SK-N-SH treated with all-trans-retinoic acid at 6 μM for 48 hours (cell line): ENCODE data around the gene COX11.

Experiments used
- ATAC-seq: fragments of 200-7000 bp; cut with Tn5 transposase; 3 replicates; pipeline ENCODE4 v1.9.1; 2020; ENCODE audit warnings: mild to moderate bottlenecking, moderate library complexity
- ARNTL ChIP-seq: fragments of 450-650 bp; formaldehyde crosslinking; IDR thresholded peaks from 2 replicates; pipeline ENCODE4 v1.5.0; 2020; ENCODE audit warnings: low read depth, mild to moderate bottlenecking, moderate library complexity, borderline replicate concordance
- BACH2 ChIP-seq: fragments of 250-450 bp; sonication (Bioruptor Pico); IDR thresholded peaks from 2 replicates; pipeline ENCODE4 v1.9.0; 2021; ENCODE audit warnings: mild to moderate bottlenecking, borderline replicate concordance
- ESRRG ChIP-seq: fragments of 250-450 bp; sonication (Bioruptor Pico); IDR thresholded peaks from 2 replicates; pipeline ENCODE4 v1.6.1; 2021; ENCODE audit warnings: mild to moderate bottlenecking
- ISL1 ChIP-seq: fragments of 250-450 bp; sonication (Bioruptor Pico); IDR thresholded peaks from 2 replicates; pipeline ENCODE4 v2.1.2; 2022; ENCODE audit warnings: mild to moderate bottlenecking, moderate library complexity
- PPARA ChIP-seq: fragments of 250-450 bp; sonication (Bioruptor Pico); IDR thresholded peaks from 2 replicates; pipeline ENCODE4 v1.5.0; 2020; ENCODE audit warnings: mild to moderate bottlenecking, borderline replicate concordance
- SNAI2 ChIP-seq: fragments of 250-450 bp; sonication (Bioruptor Pico); IDR thresholded peaks from 2 replicates; pipeline ENCODE4 v1.5.0; 2020; ENCODE audit warnings: mild to moderate bottlenecking, moderate library complexity
- TCF4 ChIP-seq: fragments of 250-450 bp; sonication (Bioruptor Pico); IDR thresholded peaks from 2 replicates; pipeline ENCODE4 v1.8.0; 2021; ENCODE audit warnings: mild to moderate bottlenecking, moderate library complexity, borderline replicate concordance
- TOX ChIP-seq: fragments of 250-450 bp; sonication (Bioruptor Pico); IDR thresholded peaks from 2 replicates; pipeline ENCODE4 v1.8.0; 2021; ENCODE audit warnings: mild to moderate bottlenecking, moderate library complexity, borderline replicate concordance
- ZC3H10 ChIP-seq: fragments of 250-450 bp; sonication (Bioruptor Pico); IDR thresholded peaks from 2 replicates; pipeline ENCODE4 v1.5.1; 2021; ENCODE audit warnings: mild to moderate bottlenecking, moderate library complexity
- ZFP3 ChIP-seq: fragments of 250-450 bp; sonication (Bioruptor Pico); IDR thresholded peaks from 2 replicates; pipeline ENCODE4 v1.5.0; 2020; ENCODE audit warnings: mild to moderate bottlenecking, moderate library complexity
- ZFP30 ChIP-seq: fragments of 450-650 bp; formaldehyde crosslinking; IDR thresholded peaks from 2 replicates; pipeline ENCODE4 v1.5.0; 2022; ENCODE audit warnings: mild to moderate bottlenecking, moderate library complexity
- ZNF565 ChIP-seq: fragments of 450-650 bp; formaldehyde crosslinking; conservative IDR thresholded peaks from 2 replicates; pipeline ENCODE4 v1.5.0; 2020; ENCODE audit warnings: low read depth, mild to moderate bottlenecking, moderate library complexity
- ZNF70 ChIP-seq: fragments of 450-650 bp; formaldehyde crosslinking; IDR thresholded peaks from 2 replicates; pipeline ENCODE4 v1.5.0; 2020; ENCODE audit warnings: mild to moderate bottlenecking, moderate library complexity
- ZNF8 ChIP-seq: fragments of 450-650 bp; formaldehyde crosslinking; IDR thresholded peaks from 2 replicates; pipeline ENCODE4 v1.5.0; 2020; ENCODE audit warnings: mild to moderate bottlenecking, moderate library complexity
- TF ChIP-seq, protein P1 (sequence below): fragments of 250-450 bp; sonication (Bioruptor Pico); IDR thresholded peaks from 2 replicates; pipeline ENCODE4 v1.8.0; 2021; ENCODE audit warnings: low read depth, mild to moderate bottlenecking, moderate library complexity, borderline replicate concordance
- TF ChIP-seq, protein P2 (sequence below): fragments of 250-450 bp; sonication (Bioruptor Pico); IDR thresholded peaks from 2 replicates; pipeline ENCODE4 v1.8.0; 2020; ENCODE audit warnings: mild to moderate bottlenecking, moderate library complexity, borderline replicate concordance
- TF ChIP-seq, protein P3 (sequence below): fragments of 250-450 bp; sonication (Bioruptor Pico); IDR thresholded peaks from 2 replicates; pipeline ENCODE4 v1.5.1; 2020; ENCODE audit warnings: low read depth, mild to moderate bottlenecking, moderate library complexity
- TF ChIP-seq, protein P4 (sequence below): fragments of 250-450 bp; sonication (Bioruptor Pico); IDR thresholded peaks from 2 replicates; pipeline ENCODE4 v1.5.1; 2021; ENCODE audit warnings: mild to moderate bottlenecking, moderate library complexity

COX11 gene

DNA sequence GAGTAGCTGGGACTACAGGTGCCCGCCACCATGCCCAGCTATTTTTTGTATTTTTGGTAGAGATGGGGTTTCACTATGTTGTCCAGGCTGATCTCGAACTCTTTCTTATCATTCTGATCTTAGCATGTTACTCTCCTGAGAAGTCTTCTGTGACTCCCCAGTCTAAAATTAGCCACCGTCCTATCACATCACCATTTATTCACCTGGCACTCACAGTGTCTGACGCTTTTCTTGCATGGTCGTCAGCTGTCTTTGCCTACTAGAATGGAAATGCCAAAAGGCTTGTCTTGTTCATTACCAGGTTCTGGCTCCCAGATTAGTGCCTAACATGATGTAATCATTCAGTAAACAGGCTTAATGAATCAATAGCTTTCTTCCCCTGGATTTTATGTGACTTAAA, 44.0 kb downstream of the COX11 start (continued):
- TF ChIP-seq, protein P1, sequence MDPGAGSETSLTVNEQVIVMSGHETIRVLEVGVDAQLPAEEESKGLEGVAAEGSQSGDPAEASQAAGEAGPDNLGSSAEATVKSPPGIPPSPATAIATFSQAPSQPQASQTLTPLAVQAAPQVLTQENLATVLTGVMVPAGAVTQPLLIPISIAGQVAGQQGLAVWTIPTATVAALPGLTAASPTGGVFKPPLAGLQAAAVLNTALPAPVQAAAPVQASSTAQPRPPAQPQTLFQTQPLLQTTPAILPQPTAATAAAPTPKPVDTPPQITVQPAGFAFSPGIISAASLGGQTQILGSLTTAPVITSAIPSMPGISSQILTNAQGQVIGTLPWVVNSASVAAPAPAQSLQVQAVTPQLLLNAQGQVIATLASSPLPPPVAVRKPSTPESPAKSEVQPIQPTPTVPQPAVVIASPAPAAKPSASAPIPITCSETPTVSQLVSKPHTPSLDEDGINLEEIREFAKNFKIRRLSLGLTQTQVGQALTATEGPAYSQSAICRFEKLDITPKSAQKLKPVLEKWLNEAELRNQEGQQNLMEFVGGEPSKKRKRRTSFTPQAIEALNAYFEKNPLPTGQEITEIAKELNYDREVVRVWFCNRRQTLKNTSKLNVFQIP (CRISPR knock-in tag) = no peak
- TF ChIP-seq TOX = no peak

DNA sequence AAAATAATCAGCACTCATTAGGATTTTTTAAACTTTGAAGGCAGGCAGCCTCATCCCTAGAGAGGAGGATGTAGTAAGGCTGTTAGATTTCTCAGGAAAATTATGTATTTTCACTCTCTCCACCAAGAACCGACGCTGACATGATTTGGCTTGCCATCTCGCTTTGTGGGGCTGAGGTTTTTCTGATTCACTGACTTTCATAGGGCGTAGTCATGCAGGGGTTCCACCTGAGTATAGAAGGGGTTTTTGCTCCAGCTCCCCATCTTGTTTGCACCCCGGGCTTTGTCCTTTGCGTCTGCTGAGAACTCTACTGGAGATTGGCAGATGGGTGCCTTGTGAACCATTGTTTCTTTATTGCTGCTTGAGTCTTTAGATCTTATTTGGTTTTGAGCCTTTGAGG, 47.6 kb downstream of the COX11 start:
- ATAC-seq = no peak
- TF ChIP-seq, protein P2, sequence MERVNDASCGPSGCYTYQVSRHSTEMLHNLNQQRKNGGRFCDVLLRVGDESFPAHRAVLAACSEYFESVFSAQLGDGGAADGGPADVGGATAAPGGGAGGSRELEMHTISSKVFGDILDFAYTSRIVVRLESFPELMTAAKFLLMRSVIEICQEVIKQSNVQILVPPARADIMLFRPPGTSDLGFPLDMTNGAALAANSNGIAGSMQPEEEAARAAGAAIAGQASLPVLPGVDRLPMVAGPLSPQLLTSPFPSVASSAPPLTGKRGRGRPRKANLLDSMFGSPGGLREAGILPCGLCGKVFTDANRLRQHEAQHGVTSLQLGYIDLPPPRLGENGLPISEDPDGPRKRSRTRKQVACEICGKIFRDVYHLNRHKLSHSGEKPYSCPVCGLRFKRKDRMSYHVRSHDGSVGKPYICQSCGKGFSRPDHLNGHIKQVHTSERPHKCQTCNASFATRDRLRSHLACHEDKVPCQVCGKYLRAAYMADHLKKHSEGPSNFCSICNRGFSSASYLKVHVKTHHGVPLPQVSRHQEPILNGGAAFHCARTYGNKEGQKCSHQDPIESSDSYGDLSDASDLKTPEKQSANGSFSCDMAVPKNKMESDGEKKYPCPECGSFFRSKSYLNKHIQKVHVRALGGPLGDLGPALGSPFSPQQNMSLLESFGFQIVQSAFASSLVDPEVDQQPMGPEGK (CRISPR knock-in tag) = no peak
- TF ChIP-seq PPARA (no peak), TOX (no peak), ZFP30 (CRISPR knock-in tag) (no peak), ZNF8 (CRISPR knock-in tag) (no peak), TCF4 (CRISPR knock-in tag) (no peak), ZNF70 (no peak)
- TF ChIP-seq, protein P3, sequence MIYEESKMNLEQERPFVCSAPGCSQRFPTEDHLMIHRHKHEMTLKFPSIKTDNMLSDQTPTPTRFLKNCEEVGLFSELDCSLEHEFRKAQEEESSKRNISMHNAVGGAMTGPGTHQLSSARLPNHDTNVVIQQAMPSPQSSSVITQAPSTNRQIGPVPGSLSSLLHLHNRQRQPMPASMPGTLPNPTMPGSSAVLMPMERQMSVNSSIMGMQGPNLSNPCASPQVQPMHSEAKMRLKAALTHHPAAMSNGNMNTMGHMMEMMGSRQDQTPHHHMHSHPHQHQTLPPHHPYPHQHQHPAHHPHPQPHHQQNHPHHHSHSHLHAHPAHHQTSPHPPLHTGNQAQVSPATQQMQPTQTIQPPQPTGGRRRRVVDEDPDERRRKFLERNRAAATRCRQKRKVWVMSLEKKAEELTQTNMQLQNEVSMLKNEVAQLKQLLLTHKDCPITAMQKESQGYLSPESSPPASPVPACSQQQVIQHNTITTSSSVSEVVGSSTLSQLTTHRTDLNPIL (CRISPR knock-in tag) = no peak

DNA sequence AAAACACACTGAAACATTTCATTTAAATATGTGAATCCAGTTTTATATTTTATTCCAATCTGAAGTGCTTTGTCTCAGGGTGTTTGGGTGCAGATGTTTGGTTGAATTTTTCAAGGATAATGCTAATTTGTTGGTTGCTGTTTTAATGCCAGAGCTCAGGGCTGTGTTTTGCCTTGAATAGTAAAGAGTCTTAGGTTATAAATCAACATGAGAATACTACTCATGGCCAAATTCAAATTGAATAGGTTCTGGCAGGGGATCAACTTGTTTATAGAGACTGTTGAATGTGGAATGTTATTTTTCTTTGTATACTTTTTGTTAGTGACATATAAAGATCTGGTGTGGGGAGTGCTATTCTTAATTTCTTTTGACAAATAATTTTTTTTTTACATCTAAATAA, 49.0 kb downstream of the COX11 start:
- no peak for ATAC-seq

DNA sequence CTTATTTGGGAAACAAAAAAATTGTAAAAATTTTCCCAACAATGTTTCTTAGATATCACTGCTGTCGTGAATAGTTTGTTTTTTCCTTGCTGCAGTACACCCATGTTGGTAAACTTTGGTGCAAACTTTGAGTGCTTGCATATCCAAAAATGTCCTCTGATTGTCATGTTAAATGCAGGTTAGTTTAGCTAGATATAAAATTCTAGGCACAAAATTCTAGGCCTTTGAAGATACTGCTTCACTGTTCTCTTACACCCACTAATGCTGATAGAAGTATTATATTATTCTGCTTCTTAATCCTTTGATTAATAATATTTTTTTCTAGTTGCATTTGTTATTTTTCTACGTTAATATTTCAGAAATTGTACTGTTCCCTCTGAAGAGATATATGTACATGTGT, 51.7 kb downstream of the COX11 start:
- ATAC-seq = no peak
- TF ChIP-seq ZFP3 (CRISPR knock-in tag) (no peak), ARNTL (no peak), SNAI2 (CRISPR knock-in tag) (no peak), ISL1 (no peak), TCF4 (CRISPR knock-in tag) (no peak), TOX (no peak), ZC3H10 (no peak), ESRRG (CRISPR knock-in tag) (no peak), ZNF565 (CRISPR knock-in tag) (no peak), BACH2 (CRISPR knock-in tag) (no peak), ZFP30 (CRISPR knock-in tag) (no peak), ZNF70 (no peak)
- TF ChIP-seq, protein P4, sequence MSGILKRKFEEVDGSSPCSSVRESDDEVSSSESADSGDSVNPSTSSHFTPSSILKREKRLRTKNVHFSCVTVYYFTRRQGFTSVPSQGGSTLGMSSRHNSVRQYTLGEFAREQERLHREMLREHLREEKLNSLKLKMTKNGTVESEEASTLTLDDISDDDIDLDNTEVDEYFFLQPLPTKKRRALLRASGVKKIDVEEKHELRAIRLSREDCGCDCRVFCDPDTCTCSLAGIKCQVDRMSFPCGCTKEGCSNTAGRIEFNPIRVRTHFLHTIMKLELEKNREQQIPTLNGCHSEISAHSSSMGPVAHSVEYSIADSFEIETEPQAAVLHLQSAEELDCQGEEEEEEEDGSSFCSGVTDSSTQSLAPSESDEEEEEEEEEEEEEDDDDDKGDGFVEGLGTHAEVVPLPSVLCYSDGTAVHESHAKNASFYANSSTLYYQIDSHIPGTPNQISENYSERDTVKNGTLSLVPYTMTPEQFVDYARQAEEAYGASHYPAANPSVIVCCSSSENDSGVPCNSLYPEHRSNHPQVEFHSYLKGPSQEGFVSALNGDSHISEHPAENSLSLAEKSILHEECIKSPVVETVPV (CRISPR knock-in tag) = no peak
- TF ChIP-seq, protein P3 (CRISPR knock-in tag) = no peak
- TF ChIP-seq, all 23 proteins: peak for 0

More for the DNA sequence above, 49.0 kb downstream of the COX11 start:
- TF ChIP-seq ZC3H10 (no peak), TCF4 (CRISPR knock-in tag) (no peak), ESRRG (CRISPR knock-in tag) (no peak), TOX (no peak), SNAI2 (CRISPR knock-in tag) (no peak)
- TF ChIP-seq, protein P1 (CRISPR knock-in tag) = no peak
- TF ChIP-seq, protein P2 (CRISPR knock-in tag) = no peak
